HepG2 (cell line): ENCODE measurements around the gene ALX3. TPM values are rescaled to one million over a fixed set of nuclear protein-coding genes. Genes with fewer than 3 reads are reported as not detected.

ENCODE experiments used
- AGO2 ChIP-seq: fragments of 200-400 bp; formaldehyde crosslinking; optimal IDR thresholded peaks from 2 replicates; pipeline ENCODE3; 2017; ENCODE audit warnings: mild to moderate bottlenecking, low read depth, low read length, moderate library complexity
- BRF2 ChIP-seq: sonication (generic); formaldehyde crosslinking; IDR thresholded peaks from 2 replicates; pipeline ENCODE4 v1.8.1; 2022; ENCODE audit warnings: mild to moderate bottlenecking, missing genetic modification reagents
- EHMT2 ChIP-seq: fragments of 200-600 bp; sonication (generic); IDR thresholded peaks from 2 replicates; pipeline ENCODE4 v1.7.0; 2017; ENCODE audit warnings: antibody characterized with exemption, low read depth, low read length, borderline replicate concordance
- ETV6 ChIP-seq: sonication (generic); formaldehyde crosslinking; conservative IDR thresholded peaks from 2 replicates; pipeline ENCODE4 v1.4.0; 2020; ENCODE audit warnings: missing genetic modification reagents
- HOXD1 ChIP-seq: sonication (generic); formaldehyde crosslinking; IDR thresholded peaks from 2 replicates; pipeline ENCODE4 v1.5.0; 2020; ENCODE audit warnings: missing genetic modification reagents
- NR3C1 ChIP-seq: sonication (generic); formaldehyde crosslinking; IDR thresholded peaks from 2 replicates; pipeline ENCODE4 v1.4.0; 2020; ENCODE audit warnings: missing genetic modification reagents
- SSRP1 ChIP-seq: IDR thresholded peaks from 2 replicates; pipeline ENCODE4 v1.6.1; 2016; ENCODE audit warnings: control low read depth
- TBX3 ChIP-seq: fragments of 450-650 bp; IDR thresholded peaks from 2 replicates; pipeline ENCODE4 v1.6.1; 2017; ENCODE audit warnings: antibody characterized with exemption, mild to moderate bottlenecking, inconsistent platforms, borderline replicate concordance
- THAP7 ChIP-seq: sonication (generic); formaldehyde crosslinking; IDR thresholded peaks from 2 replicates; pipeline ENCODE4 v1.8.1; 2023; ENCODE audit warnings: mild to moderate bottlenecking, missing genetic modification reagents
- TRAFD1 ChIP-seq: sonication (generic); formaldehyde crosslinking; IDR thresholded peaks from 2 replicates; pipeline ENCODE4 v1.5.1; 2020; ENCODE audit warnings: missing genetic modification reagents, mild to moderate bottlenecking, borderline replicate concordance
- ZBTB7B ChIP-seq: sonication (generic); formaldehyde crosslinking; IDR thresholded peaks from 2 replicates; pipeline ENCODE4 v1.4.0; 2020; ENCODE audit warnings: missing genetic modification reagents
- ZNF180 ChIP-seq: sonication (generic); formaldehyde crosslinking; IDR thresholded peaks from 2 replicates; pipeline ENCODE4 v1.4.0; 2020; ENCODE audit warnings: low read depth, missing genetic modification reagents, borderline replicate concordance
- ZNF597 ChIP-seq: sonication (generic); formaldehyde crosslinking; IDR thresholded peaks from 2 replicates; pipeline ENCODE4 v1.5.0; 2020; ENCODE audit warnings: missing genetic modification reagents
- ZNF749 ChIP-seq: sonication (generic); formaldehyde crosslinking; IDR thresholded peaks from 2 replicates; pipeline ENCODE4 v1.8.0; 2022; ENCODE audit warnings: mild to moderate bottlenecking, missing genetic modification reagents, moderate library complexity, borderline replicate concordance
- polyA plus RNA-seq, 8 experiments: library from polyadenylated mRNA; depleted of rRNA in 3 of 8; stranded (reverse) in 7 of 8; unstranded in 1 of 8; fragments of >200 nt; fragmentation: Illumina TruSeq in 4 of 8; extraction: Trizol in 4 of 8; gene quantifications; 2 replicates each; pipeline versions ENCODE4 v1.2.1 to v1.2.3, GENCODE V29; 2011 to 2016; ENCODE audit warnings: low read depth in 4 of 8, missing spikeins in 1 of 8, mixed read lengths in 1 of 8; ENCODE audit not compliant: insufficient read depth in 1 of 8
- total RNA-seq, 5 experiments: library from RNA; depleted of rRNA; stranded (reverse); fragments of >200 nt; fragmentation: Illumina TruSeq; extraction: Trizol; gene quantifications; 2 replicates each; pipeline ENCODE4 v1.2.3, GENCODE V29; 2016; ENCODE audit warnings: low read depth in 1 of 5
- TF ChIP-seq, protein P1 (sequence below): sonication (generic); formaldehyde crosslinking; IDR thresholded peaks from 2 replicates; pipeline ENCODE4 v1.5.1; 2020; ENCODE audit warnings: mild to moderate bottlenecking, missing genetic modification reagents, borderline replicate concordance

ALX3 gene
- total and polyA plus RNA-seq, 2 of the 13 experiments (the other 11 are each of a cell fraction or from before 2014, with no cell fraction given) = not detected

- TF ChIP-seq BRF2 (CRISPR knock-in tag) (0 out of 2 replicates have a peak, but pooled peaks have one; percentile 34), EHMT2 (no peak; the same call in 1 of the 2 replicates), ZNF749 (CRISPR knock-in tag) (no peak), NR3C1 (CRISPR knock-in tag) (no peak), ETV6 (CRISPR knock-in tag) (no peak), TRAFD1 (CRISPR knock-in tag) (no peak), ZBTB7B (CRISPR knock-in tag) (no peak), ZNF180 (0 out of 2 replicates have a peak, but pooled peaks have one; percentile 30), HOXD1 (CRISPR knock-in tag) (0 out of 2 replicates have a peak, but pooled peaks have one; percentile 36), AGO2 (peak; percentile 92), TBX3 (no peak), ZNF597 (no peak), THAP7 (CRISPR knock-in tag) (peak; percentile 100), SSRP1 (CRISPR knock-in tag) (0 out of 2 replicates have a peak, but pooled peaks have one; percentile 5)
- TF ChIP-seq, protein P1, sequence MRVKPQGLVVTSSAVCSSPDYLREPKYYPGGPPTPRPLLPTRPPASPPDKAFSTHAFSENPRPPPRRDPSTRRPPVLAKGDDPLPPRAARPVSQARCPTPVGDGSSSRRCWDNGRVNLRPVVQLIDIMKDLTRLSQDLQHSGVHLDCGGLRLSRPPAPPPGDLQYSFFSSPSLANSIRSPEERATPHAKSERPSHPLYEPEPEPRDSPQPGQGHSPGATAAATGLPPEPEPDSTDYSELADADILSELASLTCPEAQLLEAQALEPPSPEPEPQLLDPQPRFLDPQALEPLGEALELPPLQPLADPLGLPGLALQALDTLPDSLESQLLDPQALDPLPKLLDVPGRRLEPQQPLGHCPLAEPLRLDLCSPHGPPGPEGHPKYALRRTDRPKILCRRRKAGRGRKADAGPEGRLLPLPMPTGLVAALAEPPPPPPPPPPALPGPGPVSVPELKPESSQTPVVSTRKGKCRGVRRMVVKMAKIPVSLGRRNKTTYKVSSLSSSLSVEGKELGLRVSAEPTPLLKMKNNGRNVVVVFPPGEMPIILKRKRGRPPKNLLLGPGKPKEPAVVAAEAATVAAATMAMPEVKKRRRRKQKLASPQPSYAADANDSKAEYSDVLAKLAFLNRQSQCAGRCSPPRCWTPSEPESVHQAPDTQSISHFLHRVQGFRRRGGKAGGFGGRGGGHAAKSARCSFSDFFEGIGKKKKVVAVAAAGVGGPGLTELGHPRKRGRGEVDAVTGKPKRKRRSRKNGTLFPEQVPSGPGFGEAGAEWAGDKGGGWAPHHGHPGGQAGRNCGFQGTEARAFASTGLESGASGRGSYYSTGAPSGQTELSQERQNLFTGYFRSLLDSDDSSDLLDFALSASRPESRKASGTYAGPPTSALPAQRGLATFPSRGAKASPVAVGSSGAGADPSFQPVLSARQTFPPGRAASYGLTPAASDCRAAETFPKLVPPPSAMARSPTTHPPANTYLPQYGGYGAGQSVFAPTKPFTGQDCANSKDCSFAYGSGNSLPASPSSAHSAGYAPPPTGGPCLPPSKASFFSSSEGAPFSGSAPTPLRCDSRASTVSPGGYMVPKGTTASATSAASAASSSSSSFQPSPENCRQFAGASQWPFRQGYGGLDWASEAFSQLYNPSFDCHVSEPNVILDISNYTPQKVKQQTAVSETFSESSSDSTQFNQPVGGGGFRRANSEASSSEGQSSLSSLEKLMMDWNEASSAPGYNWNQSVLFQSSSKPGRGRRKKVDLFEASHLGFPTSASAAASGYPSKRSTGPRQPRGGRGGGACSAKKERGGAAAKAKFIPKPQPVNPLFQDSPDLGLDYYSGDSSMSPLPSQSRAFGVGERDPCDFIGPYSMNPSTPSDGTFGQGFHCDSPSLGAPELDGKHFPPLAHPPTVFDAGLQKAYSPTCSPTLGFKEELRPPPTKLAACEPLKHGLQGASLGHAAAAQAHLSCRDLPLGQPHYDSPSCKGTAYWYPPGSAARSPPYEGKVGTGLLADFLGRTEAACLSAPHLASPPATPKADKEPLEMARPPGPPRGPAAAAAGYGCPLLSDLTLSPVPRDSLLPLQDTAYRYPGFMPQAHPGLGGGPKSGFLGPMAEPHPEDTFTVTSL (CRISPR knock-in tag) = no peak
These were observed 35.8 kb downstream of the ALX3 start, which contains the start of gene STRIP1 (continued) for GRCh38 chr1:110034451-110035235.
